ENCODE results near the gene ELOVL4.
A peak's percentile ranks its signal among the peaks of the same experiment; 100 is the strongest.

ELOVL4 gene

DNA sequence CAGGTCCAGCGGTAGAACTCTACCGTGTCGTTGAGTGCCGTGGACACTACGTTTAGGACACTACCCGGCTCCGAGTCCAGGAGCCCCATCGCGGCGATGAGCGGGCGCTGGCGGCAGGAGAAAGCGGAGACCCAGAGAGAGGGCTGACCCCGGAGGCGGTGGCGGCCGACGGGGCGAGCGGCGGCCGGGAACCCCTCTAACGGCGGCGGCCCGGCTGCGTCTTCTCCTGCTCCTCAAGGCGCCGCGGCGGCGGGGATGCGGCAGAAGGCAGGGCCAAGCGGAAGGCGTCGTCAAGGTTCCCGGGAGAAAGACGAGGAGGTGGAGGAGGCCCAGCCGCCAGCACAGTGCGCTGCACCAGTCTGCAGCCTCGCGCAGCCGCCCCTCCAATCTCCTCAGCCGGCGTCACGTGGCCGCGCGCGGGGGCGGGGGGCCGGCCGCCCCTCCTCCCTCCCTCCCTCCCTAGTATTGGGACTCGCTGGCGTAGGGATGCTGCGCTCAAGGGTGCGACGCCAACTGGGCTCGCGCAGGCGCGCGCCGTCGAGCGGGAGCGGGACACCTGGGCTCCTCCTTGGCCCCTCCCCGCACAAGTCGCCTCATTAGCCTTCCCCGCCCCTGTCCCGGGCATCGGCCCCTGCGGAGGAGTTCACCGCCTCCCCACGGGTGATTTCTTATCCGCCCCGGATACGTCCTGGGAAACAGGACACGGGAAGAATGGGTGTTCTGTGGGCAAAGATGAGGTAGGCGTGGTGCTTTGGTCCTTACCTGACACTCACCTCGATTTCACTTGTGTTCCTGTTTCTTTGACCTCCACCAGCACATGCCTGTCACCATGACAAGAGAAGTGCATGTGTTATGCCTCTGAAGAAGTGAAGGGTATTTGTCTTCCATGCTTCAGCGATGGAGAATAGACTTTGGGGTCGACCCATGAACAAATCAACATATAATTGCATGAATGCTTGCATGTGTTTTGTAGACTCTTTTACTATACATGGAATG lies at the start of gene ELOVL4:
ELOVL4 (minus strand) TSS at position 363 of the 996 bp plus-strand sequence; CDS start at position 89, 274 bp downstream.
- peak within 1 kb of the TSS; percentile 73 for H3K4me3 ChIP-seq (ENCODE audit: low read depth, low read length)

DNA sequence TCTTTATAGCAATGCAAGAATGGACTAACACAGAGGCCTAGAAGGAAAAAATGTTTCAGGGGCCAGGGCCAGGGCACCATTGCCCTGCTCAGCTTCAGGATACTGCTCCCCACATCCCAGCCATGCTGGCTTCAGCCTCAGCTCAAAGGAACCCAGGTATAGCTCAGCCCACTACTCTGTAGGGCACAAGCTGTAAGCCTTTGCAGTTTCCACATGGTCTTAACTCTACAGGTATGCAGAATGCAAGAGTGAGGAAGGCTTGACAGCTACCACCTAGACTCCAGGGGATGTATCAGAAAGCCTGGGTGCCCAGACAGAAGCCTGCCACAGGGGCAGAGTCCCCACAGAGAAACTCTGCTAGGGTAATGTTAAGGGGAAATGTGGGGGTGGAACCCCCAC lies 46.6 kb upstream of the ELOVL4 start:
- H3K4me3 ChIP-seq (ENCODE audit: low read depth, low read length), result no peak overlapping the region

- no peak overlapping the region for H3K4me3 ChIP-seq (ENCODE audit: low read depth, low read length)
Measured at GRCh38 chr6:79993012-79993910, 45.9 kb upstream of the ELOVL4 start.

- H3K4me3 ChIP-seq (ENCODE audit: low read depth, low read length), result no peak overlapping the region
Measured at GRCh38 chr6:79989641-79990040, 42.3 kb upstream of the ELOVL4 start.

DNA sequence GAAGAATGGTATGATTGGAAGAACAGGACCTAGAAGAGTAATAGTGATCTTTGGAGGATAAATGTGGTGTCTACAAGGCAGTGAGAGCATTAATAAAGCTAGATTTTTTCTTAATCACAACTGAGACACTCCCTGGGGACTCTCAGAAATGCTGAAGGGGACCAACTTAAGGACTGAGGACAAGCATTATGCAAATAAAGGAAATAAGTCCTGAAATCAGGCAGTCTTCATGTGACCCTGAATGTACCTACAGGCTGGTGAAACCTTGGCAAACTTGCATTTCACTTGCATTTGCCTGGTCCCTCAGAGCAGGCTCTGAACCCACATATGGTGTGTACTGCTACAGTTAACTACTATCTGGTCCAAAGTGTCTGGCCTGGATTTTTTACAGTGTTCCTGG lies 37.8 kb upstream of the ELOVL4 start:
- H3K4me3 ChIP-seq (ENCODE audit: low read depth, low read length), result no peak overlapping the region

DNA sequence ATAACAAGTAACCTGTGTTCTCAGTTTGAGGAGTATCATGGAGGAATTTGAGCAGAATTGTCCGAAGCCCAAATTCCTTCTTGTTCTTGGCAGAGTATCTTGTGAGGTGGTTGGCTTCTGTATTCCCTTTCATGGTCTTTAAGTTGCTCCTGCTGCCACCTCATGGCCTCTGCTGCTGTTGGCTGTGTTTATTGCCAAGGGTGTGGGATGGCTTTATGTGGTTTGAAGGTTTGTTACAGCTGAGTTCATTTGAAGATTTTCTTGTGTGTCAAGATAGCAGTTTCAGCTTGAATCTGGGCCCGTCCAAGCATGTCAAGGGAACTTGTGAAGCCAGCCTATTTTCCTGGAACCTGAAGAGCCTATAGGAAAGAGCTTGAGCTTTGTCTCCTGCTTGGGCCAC lies 36.9 kb upstream of the ELOVL4 start:
- H3K4me3 ChIP-seq (ENCODE audit: low read depth, low read length), result no peak overlapping the region

GRCh38 chr6:79981652-79982051 lies 34.3 kb upstream of the ELOVL4 start:
- H3K4me3 ChIP-seq (ENCODE audit: low read depth, low read length), result no peak overlapping the region

DNA sequence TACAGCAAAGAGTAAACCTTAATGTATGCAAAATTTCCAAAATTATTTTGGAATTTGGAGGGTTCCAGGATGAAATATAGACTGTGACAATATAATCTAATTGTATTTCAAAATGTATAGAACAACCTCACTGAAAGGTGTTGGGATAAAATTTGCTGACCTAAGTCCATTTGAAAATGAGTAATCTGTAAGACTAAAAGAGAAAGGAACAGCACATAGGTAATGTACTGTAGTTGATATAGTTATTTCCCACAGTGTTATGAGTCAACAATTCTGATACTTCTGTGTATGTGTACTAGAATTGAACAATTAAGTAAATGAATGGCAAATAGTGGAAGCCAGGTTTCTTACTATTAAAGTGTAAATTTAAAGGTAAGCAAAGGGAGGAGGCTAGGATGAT lies 23.8 kb upstream of the ELOVL4 start:
- no peak overlapping the region for H3K4me3 ChIP-seq (ENCODE audit: low read depth, low read length)

DNA sequence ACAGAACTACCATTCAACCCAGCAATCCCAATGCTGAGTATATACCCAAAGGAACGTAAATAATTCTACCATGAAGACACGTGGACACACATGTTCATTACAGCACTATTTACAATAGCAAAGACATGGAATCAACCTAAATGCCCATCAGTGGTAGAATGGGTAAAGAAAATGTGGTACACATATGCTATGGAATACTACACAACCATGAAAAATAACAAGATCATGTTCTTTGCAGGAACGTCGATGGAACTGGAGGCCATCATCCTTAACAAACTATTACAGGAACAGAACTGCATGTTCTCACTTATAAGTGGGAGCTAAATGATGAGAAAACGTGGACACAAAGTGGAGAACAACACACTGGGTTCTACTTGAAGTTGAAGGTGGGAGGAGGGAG lies 22.4 kb upstream of the ELOVL4 start:
- H3K4me3 ChIP-seq (ENCODE audit: low read depth, low read length), result no peak overlapping the region

GRCh38 chr6:79967178-79967577 lies 19.8 kb upstream of the ELOVL4 start:
- H3K4me3 ChIP-seq (ENCODE audit: low read depth, low read length), result no peak overlapping the region

DNA sequence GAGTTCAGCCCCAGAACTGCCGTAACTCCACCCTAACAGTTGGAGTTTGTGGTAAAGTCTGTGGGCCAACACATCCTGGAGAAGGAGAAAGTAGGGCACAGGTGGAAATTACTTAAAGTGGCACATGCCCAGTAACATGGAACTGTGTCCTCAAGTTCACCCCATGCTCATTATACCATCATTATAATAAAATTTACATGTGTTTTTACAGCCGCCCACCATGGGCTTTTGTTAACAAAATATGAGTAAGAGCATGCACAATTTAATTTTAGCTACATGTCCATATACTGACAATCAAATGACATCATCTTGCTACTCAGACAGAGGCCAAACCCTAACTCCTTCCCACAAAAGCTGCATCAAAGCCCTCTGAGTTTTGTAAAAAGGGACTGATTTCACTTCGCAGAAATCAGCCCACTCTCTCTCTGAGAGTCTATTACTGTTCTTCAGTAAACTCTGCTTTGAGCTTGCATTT lies 17.3 kb upstream of the ELOVL4 start:
- no peak overlapping the region for H3K4me3 ChIP-seq (ENCODE audit: low read depth, low read length)

DNA sequence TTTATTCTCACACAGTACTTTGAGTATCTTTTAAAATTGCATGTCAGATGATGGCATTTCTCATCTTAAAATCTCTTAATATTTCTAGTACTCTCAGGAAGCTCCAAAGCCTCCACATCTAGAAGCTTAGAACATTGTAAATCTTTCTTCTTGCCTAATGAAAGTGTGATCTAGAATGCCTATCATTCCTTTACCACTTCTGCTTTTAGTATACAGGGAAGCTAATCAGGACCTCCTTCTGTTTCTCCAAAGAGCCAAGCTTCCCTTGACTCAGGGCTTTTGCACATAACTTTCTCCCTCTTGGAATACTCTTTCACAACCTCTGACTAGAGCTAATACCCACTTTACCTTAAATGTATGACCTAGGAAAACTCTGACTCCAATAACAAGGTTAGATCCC lies 7.5 kb upstream of the ELOVL4 start:
- no peak overlapping the region for H3K4me3 ChIP-seq (ENCODE audit: low read depth, low read length)

DNA sequence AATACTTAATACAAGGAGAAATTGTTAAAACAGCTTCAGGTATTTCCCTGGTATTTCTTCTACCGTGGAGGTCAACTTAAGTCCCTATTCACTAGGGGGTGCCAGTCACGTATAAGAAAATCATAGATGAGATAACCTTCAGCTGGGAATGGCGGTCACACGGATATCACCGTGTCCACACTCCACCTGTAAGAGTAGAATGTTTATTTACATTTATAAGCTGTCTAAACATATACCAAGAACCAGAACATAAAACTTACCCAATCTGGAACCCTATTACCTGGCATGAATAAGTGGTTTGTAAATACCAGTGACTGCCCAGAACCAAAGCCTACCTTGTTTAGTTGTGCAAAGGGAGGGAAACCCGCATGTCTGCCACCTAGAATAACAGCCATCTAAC lies 1.9 kb upstream of the ELOVL4 start:
- no peak overlapping the region for H3K4me3 ChIP-seq (ENCODE audit: low read depth, low read length)

GRCh38 chr6:79946272-79947190 lies 822 bp downstream of the ELOVL4 start:
- H3K4me3 ChIP-seq (ENCODE audit: low read depth, low read length), result peak overlapping the region; percentile 73

GRCh38 chr6:79943133-79943532 lies 4.2 kb downstream of the ELOVL4 start:
- H3K4me3 ChIP-seq (ENCODE audit: low read depth, low read length), result no peak overlapping the region

GRCh38 chr6:79941489-79942151 lies 5.7 kb downstream of the ELOVL4 start:
- no peak overlapping the region for H3K4me3 ChIP-seq (ENCODE audit: low read depth, low read length)

GRCh38 chr6:79928478-79928998 lies 18.8 kb downstream of the ELOVL4 start:
- no peak overlapping the region for H3K4me3 ChIP-seq (ENCODE audit: low read depth, low read length)

DNA sequence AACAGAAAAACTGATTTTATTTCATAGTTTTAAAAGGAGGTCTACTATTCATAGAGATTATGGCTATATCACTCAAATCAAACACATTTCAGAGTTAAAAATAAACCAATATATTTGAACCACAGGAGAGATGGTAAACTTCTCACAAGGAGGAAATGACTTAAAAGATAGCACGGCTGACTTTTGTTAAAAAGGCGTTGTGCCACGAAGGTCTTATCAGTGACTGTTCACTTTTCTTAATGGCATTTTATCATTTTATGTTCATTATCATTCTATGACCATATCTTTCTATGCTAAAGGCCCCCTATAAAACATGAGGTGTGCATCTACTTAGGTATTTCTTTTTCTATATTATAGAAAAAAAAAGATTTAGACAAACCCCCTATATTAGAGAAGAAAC lies 19.6 kb downstream of the ELOVL4 start:
- H3K4me3 ChIP-seq (ENCODE audit: low read depth, low read length), result no peak overlapping the region

- no peak overlapping the region for H3K4me3 ChIP-seq (ENCODE audit: low read depth, low read length)
Measured at GRCh38 chr6:79923270-79923669, 24.1 kb downstream of the ELOVL4 start.

- no peak overlapping the region for H3K4me3 ChIP-seq (ENCODE audit: low read depth, low read length)
Measured at GRCh38 chr6:79922018-79922417, 25.3 kb downstream of the ELOVL4 start.

Measured in iPS-11a (cell line).